Brain microvascular endothelial cell (primary cell): ENCODE results near the gene MAP3K9.

ENCODE experiments used
- DNase-seq: peaks from one replicate; pipeline ENCODE4 v3.0.0-alpha.2; 2020
- H3K27ac ChIP-seq: fragments of 250-450 bp; sonication (Bioruptor Pico); 2 replicates; pipeline ENCODE4 v1.5.1; 2020; ENCODE audit warnings: mild to moderate bottlenecking, moderate library complexity
- H3K27me3 ChIP-seq: fragments of 250-450 bp; sonication (Bioruptor Pico); replicated peaks from 2 replicates; pipeline ENCODE4 v1.5.1; 2020; ENCODE audit warnings: mild to moderate bottlenecking
- H3K36me3 ChIP-seq: fragments of 250-450 bp; sonication (Bioruptor Pico); replicated peaks from 2 replicates; pipeline ENCODE4 v1.5.1; 2020; ENCODE audit warnings: mild to moderate bottlenecking
- H3K4me3 ChIP-seq: 2 replicates; pipeline ENCODE4 v1.5.1; 2011; ENCODE audit warnings: low read depth, mild to moderate bottlenecking, control low read depth, low read length, moderate library complexity
- in situ Hi-C: cut with HindIII; loops from 2 replicates; pipeline ENCODE4 v1.10.0; 2017; ENCODE audit warnings: low sequenced_read_pairs, low pct_ligation_motif_present
- TF ChIP-seq, protein P1 (sequence below): IDR thresholded peaks from 2 replicates; pipeline ENCODE4 v1.5.1; 2011; ENCODE audit warnings: low read depth, mild to moderate bottlenecking, moderate library complexity, low read length, control low read depth, inconsistent platforms; ENCODE audit errors: missing control alignments

The MAP3K9 gene

DNA sequence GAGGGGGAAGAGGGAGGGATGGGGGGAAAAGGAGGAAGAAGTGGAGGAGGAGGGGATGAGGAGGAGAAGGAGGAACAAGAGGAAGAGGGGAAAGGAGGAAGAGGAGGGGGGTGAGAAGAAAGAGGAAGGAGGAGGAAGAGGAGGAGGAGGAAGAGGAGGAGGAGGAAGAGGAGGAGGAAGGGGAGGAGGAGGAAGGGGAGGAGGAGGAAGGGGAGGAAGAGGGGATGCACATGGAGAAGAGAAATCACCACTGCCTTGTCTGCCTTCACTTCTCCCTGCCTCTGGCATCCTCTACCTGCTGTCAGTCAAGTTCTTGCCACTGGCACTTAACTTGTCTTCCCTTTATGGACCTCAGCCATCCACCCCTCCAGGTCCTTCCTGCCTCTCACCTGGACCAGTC is 107.7 kb downstream of the MAP3K9 start:
- H3K36me3 ChIP-seq: no peaks in the 10 kb centered on the region
- no peak overlapping the region for H3K4me3 ChIP-seq
- TF ChIP-seq, protein P1, sequence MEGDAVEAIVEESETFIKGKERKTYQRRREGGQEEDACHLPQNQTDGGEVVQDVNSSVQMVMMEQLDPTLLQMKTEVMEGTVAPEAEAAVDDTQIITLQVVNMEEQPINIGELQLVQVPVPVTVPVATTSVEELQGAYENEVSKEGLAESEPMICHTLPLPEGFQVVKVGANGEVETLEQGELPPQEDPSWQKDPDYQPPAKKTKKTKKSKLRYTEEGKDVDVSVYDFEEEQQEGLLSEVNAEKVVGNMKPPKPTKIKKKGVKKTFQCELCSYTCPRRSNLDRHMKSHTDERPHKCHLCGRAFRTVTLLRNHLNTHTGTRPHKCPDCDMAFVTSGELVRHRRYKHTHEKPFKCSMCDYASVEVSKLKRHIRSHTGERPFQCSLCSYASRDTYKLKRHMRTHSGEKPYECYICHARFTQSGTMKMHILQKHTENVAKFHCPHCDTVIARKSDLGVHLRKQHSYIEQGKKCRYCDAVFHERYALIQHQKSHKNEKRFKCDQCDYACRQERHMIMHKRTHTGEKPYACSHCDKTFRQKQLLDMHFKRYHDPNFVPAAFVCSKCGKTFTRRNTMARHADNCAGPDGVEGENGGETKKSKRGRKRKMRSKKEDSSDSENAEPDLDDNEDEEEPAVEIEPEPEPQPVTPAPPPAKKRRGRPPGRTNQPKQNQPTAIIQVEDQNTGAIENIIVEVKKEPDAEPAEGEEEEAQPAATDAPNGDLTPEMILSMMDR: no peak
- H3K27ac ChIP-seq: no peak overlapping the region
- in situ Hi-C loops: no loop called here
- H3K27me3 ChIP-seq: no peaks in the 10 kb centered on the region
- no peak for DNase-seq

DNA sequence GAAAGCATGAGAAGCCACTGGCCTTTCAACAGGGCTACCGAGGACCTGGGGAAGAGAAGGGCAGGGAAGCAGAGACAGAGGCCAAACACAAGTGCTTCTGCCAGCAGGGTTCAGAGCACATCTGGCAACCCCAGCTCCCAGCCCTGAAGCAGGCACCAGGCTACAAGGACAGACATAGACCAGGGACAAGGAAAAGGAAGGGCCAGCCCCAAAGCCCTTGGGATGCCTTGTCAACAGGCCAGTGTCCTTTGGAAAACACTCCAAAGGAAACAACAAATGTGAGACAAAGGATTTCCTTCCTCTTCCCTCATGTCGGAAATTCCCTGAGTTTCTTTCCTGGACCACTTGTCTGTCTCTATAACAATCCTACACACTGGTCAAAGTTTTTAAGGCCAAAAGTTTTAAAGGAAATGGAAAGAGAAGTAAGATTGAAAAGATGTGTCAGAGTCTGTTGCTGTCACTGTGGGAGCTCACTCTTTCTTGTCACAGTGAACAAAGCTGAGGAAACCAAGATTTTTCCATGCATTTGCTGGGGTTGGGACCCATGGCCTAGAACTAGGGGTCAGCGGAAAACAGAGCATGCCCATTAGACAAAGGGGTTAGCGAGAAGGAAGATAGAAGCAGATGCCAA is 108.2 kb downstream of the MAP3K9 start:
- Histone ChIP-seq H3K27ac (no peak overlapping the region), H3K4me3 (no peak overlapping the region), H3K27me3 (no peaks in the 10 kb centered on the region), H3K36me3 (no peaks in the 10 kb centered on the region)
- TF ChIP-seq, protein P1: no peak
- in situ Hi-C loops: no loop called here
- no peak for DNase-seq

- in situ Hi-C loops: no loop called here
- H3K36me3 ChIP-seq: no peaks in the 10 kb centered on the region
- H3K27ac ChIP-seq: no peak overlapping the region
- no peaks in the 10 kb centered on the region for H3K27me3 ChIP-seq
- TF ChIP-seq, protein P1: no peak
- H3K4me3 ChIP-seq: no peak overlapping the region
- no peak for DNase-seq
Measured at GRCh38 chr14:70699646-70700045, 109.7 kb downstream of the MAP3K9 start.

DNA sequence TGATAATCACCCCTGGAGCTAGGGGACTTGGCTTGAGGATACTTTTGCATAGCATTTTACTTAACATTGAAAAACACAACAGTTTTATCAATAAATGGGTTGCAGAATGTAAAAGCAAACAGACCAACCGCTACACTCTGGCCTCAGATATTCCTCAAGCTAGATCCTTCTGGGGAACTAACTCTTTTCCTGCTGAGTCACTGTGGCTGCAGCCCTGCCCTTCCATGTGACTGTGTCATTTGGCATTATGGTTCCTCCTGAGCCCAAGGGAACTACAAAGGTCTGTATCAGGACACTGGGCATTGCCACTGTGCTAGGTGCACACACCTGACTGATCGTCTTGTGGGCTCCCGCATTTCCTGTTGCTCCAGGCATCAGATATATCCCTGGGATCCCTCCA is 111.0 kb downstream of the MAP3K9 start:
- DNase-seq: peak; percentile 31
- TF ChIP-seq, protein P1: no peak
- Histone ChIP-seq H3K4me3 (no peak overlapping the region), H3K27me3 (no peaks in the 10 kb centered on the region), H3K27ac (no peak overlapping the region), H3K36me3 (no peaks in the 10 kb centered on the region)
- in situ Hi-C loops: no loop called here

DNA sequence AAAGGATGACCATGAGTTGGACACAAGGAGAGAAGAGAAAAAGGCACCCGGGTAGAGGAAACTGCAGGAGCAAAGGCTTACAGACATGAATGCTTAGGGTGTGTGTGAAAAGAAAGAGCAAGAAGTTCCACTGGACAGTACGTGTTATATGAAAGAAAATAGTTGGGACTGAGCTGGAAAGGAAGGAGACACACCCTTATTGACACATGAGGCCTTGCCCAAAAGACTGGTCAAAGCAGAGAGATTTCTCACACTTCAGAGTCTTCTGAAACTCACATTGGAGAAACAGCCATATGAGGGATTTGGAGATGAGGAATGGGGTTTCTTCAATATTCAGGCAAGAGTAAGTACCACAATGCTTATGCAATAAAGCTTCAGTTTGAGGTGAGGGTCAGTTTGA is 111.6 kb downstream of the MAP3K9 start:
- H3K27ac ChIP-seq: no peak overlapping the region
- no peaks in the 10 kb centered on the region for H3K27me3 ChIP-seq
- no peak for DNase-seq
- no peak overlapping the region for H3K4me3 ChIP-seq
- no peaks in the 10 kb centered on the region for H3K36me3 ChIP-seq
- in situ Hi-C loops: no loop called here
- TF ChIP-seq, protein P1: no peak

DNA sequence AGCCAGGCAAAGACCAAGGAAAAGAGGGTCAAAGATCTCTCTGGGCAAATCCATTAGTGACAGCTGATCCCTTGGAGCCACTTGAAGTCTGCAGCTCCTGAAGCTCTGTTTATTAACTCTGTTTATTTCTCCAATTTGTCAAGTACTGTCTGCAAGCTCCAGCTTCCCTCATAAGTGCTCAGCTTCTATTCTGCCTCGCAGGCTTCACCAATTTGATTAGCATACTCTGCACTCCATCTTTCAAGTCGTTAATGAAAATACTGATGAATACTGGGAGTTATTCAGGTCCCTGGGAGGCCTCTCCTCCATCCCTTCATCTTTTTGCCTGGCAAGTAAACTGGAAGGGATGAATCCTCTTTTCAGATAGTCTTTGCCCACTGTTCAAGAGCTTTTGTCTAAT is 113.3 kb downstream of the MAP3K9 start:
- no peaks in the 10 kb centered on the region for H3K36me3 ChIP-seq
- H3K27me3 ChIP-seq: no peaks in the 10 kb centered on the region
- no peak overlapping the region for H3K27ac ChIP-seq
- no peak overlapping the region for H3K4me3 ChIP-seq
- in situ Hi-C loops: no loop called here
- DNase-seq: no peak
- TF ChIP-seq, protein P1: no peak
